ENCODE results near the gene EPG5. TPM values are rescaled to one million over a fixed set of nuclear protein-coding genes. Genes with fewer than 3 reads are reported as not detected.
A peak's percentile ranks its signal among the peaks of the same experiment; 100 is the strongest.

Gene EPG5
- total RNA-seq, 6 experiments from 2014 or later, result 11.6 to 15.2 (median 12.4) TPM

DNA sequence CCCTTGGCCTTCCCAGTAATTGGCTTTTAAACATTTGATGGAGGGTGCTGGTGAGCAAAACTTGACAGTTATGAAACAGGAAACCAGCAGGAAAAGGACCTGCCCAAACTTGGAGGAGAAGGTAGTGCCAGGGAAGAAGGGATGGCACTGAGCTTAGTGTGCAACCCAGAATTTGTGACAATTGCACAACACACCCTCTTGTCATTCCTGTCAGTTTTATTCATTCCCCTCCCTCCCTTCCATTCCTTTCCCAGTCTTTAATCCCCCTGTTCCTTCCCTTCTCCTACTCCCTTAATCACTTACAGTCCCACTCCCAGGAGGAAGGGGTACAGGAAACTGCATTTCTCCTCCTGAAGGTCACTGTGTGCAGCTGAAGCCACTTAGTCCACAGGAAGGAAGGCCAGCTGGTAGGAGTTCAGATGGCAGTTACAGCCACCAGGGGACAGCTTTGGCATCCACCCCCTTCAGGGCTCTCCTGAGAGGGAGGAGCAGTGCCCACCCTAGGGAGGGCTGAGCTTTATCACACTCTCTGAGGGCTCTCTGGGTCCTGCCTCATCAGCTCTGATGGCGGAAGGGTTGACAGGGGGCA, 165.6 kb downstream of the EPG5 start:
- H3K4me1 ChIP-seq, result no peaks in the 10 kb centered on the region
- H3K36me3 ChIP-seq, result no peaks in the 10 kb centered on the region
- no peaks in the 10 kb centered on the region for H3K27me3 ChIP-seq
- intact Hi-C loops (cut with DNase I), result no loop called here
- H3K27ac ChIP-seq, result no peak overlapping the region
- ATAC-seq (peak in 1 of 4 donors; percentile 41), DNase-seq (no peak)
- TF ChIP-seq, protein P1, sequence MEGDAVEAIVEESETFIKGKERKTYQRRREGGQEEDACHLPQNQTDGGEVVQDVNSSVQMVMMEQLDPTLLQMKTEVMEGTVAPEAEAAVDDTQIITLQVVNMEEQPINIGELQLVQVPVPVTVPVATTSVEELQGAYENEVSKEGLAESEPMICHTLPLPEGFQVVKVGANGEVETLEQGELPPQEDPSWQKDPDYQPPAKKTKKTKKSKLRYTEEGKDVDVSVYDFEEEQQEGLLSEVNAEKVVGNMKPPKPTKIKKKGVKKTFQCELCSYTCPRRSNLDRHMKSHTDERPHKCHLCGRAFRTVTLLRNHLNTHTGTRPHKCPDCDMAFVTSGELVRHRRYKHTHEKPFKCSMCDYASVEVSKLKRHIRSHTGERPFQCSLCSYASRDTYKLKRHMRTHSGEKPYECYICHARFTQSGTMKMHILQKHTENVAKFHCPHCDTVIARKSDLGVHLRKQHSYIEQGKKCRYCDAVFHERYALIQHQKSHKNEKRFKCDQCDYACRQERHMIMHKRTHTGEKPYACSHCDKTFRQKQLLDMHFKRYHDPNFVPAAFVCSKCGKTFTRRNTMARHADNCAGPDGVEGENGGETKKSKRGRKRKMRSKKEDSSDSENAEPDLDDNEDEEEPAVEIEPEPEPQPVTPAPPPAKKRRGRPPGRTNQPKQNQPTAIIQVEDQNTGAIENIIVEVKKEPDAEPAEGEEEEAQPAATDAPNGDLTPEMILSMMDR (IDR thresholded peaks at IDR 0.05), result no peak
- no peak for TF ChIP-seq POLR2A (IDR thresholded peaks at IDR 0.05)
- WGBS (ENCODE audit: insufficient coverage, low coverage, low lambda C conversion rate, missing lambda C conversion rate), result 100% methylated on average over 1 of the region's 1 CpG
- no peak overlapping the region for H3K4me3 ChIP-seq
- peaks cover 0 to 8% (median 0%) of the 10 kb centered on the region in 4 donors for H3K9me3 ChIP-seq

Small RNAs within 50 kb of the gene (small RNA-seq; reads per million reads assigned to genes)
- 0 reads per million in 2 experiments for gene RN7SKP26

Other genes starting within 250 kb of the EPG5 start
- gene SLC14A1, start 243.1 kb downstream of the EPG5 start, total RNA-seq, result 1 to 10 TPM in 3 of 6 experiments, under 1 TPM in 3; 0.26 to 1.9 (median 1.0) TPM
- under 1 TPM in 4 of 6 experiments, not detected in 2; 0.12 to 0.35 (median 0.19) TPM for gene SIGLEC15, start 141.7 kb downstream of the EPG5 start, total RNA-seq
- 10 to 100 TPM in 2 of 6 experiments, 1 to 10 TPM in 4; 4.0 to 15.2 (median 8.6) TPM for gene PSTPIP2, start 104.9 kb upstream of the EPG5 start, total RNA-seq
- 100 to 1,000 TPM; 243 to 405 (median 286) TPM for gene ATP5F1A, start 131.0 kb upstream of the EPG5 start, total RNA-seq
- gene HAUS1, start 137.1 kb upstream of the EPG5 start, total RNA-seq, result 10 to 100 TPM in 2 of 6 experiments, 1 to 10 TPM in 4; 4.0 to 15.4 (median 5.9) TPM